ENCODE results near the gene NARF.

- TF ChIP-seq CTCF (IDR thresholded peaks at IDR 0.05) (no peak), POLR2A (IDR thresholded peaks at IDR 0.05) (no peak), POLR2AphosphoS5 (IDR thresholded peaks at IDR 0.05; ENCODE audit: insufficient read depth in 1 of 2, low read depth in 1 of 2) (no peak)
Observed at GRCh38 chr17:82434216-82434565, 24.4 kb upstream of the NARF start.
